ENCODE measurements around the gene E4F1.

GRCh38 chr16:2230376-2230775 lies 7.0 kb downstream of the E4F1 start:
- TF ChIP-seq POLR2A (IDR thresholded peaks at IDR 0.05; ENCODE audit: extremely low read depth, insufficient read length) = no peak
- TF ChIP-seq CTCF (IDR thresholded peaks at IDR 0.05; ENCODE audit: low read depth, low read length) = no peak
- no peak for TF ChIP-seq MAX (IDR thresholded peaks at IDR 0.05; ENCODE audit: low read depth, low read length)

All from NB4 (cell line).